HG03095 (cell line): Measurements from ENCODE around the gene SHROOM3.

Source experiments
- ATAC-seq: cut with Tn5 transposase; IDR thresholded peaks from one replicate; pipeline ENCODE4 v1.9.1; 2021; ENCODE audit warnings: moderate library complexity; ENCODE audit not compliant: unreplicated experiment

SHROOM3 gene

GRCh38 chr4:76616526-76616925, 181.5 kb downstream of the SHROOM3 start:
- ATAC-seq, result no peak

GRCh38 chr4:76620723-76621468, 185.9 kb downstream of the SHROOM3 start:
- ATAC-seq, result no peak

GRCh38 chr4:76622126-76622525, 187.1 kb downstream of the SHROOM3 start:
- ATAC-seq, result no peak

DNA sequence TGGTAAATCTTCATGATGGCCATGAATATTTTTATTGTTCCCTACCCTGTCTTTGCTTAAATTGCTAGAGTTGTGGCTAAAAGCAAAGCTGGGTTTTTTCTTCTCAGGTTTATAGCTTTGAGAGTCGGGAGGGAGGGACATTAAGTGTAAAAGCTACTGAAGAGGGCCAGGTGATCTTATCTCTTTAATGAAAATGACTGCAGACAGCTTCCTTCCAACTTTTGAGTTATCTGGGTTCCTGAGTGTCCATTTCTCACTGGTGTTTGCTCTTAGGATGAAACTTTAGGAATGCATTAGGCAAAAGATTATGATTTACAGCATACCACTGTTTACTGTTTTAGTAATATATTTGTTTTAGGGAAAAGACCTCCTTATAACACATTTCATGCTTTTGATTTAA, 187.7 kb downstream of the SHROOM3 start:
- no peak for ATAC-seq

GRCh38 chr4:76623217-76624045, 188.4 kb downstream of the SHROOM3 start:
- no peak for ATAC-seq

DNA sequence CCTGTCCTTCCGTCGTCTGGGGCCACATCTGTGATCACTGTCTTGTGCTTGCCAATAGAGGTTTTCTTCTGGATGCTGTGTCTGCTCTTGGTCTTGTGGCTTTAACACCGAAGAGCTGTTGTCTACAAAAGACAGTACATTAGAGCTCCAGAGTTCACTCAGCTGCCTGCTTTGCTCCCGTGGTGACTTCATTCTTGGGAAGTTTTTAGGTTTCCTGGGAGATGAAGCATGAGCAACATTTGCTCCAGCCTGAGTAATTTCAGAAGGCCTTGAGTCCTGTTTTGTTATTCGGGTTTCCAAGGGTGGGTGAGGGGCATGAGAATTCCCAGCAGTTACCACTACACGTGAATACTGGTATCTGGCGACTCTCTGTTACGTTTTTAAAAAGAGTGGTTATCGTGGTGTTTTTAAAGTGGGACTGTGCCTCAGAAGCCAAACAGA, 189.2 kb downstream of the SHROOM3 start:
- no peak for ATAC-seq

- no peak for ATAC-seq
Measured at GRCh38 chr4:76624931-76625715, 190.1 kb downstream of the SHROOM3 start.

DNA sequence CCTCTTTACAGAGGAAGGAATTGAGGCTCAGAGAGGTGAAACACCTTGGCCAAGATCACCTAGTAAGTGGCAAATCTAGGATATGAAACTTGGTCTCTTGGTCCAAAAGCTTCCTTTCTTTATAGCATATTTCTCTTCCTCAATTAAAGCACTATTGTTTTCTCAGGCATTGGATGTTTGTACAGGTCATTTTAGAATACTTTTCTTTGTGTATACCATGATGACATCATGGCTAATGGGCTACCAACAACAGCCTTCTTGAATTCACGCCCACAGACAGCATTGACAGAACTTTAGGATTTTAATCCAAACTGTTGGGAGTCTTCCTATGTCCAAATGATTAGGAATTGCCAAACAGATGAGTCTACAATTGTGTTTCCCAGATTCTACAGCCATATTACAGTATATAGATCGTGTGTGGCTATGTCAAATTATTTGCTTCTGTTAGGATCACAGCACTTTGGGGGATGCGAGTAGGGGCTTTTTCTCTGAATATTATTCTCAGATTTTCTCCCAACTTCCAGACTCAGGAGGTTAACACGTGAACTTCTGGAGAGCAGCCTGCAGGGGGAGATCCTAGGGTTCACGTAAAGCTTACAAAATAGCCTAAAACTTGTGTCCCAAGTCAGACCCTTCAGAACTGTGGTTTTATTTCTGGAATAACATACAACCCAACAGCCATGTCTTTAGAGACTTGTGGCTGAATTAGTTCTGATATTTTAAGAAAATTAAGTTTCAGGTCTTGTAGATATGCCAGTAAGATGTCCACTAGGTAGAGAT, 191.8 kb downstream of the SHROOM3 start:
- no peak for ATAC-seq

GRCh38 chr4:76628251-76628650, 193.2 kb downstream of the SHROOM3 start:
- ATAC-seq, result no peak

- no peak for ATAC-seq
Measured at GRCh38 chr4:76630741-76631140, 195.7 kb downstream of the SHROOM3 start.

DNA sequence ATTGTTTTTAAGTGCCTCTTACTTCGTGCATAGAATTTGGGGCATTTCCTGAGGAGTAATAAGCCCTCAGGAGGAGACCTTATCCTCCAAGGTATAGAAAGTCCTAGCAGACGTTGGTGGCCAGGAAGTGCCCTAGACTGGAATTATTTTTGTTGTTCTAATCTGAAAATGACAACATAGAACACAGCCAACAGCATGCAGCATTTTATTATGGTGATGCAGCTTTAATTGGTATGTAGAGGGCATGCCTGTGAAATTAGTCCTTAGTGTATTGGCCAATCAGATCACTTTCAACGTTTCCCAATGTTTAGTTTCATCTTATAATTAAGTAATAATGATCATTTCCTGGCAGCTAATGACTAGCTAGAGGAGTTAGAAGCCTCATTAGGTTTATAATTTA, 199.2 kb downstream of the SHROOM3 start:
- ATAC-seq, result no peak

DNA sequence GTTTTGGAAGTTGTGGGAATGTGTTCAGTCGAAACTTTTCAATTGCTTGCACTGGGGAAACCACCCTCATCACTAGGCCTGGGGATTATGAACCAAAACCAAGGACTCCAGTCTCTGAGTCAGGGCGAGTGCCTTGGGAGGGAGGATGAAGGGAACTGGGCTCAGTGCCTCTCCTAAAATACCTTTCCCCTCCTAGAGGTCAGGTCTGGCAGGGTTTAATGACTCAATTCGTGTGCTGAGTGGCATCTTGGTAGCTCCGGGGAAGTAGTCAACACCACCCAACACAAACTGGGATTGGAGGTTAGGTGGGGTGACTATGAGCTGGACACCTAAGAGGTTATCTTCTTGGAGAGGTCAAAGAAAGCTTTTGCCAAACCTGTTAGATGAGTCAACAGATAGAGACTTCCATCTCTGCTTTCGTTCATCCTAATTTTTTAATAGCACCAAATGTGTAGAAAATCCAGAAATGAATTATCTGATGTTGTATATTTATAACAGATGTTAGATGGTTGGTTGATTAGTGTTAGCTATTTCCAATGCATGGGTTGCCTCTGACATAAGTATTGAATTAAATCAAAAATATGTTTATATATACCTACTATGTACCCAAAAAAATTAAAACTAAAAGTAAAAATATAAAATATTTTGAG, 202.8 kb downstream of the SHROOM3 start:
- no peak for ATAC-seq

GRCh38 chr4:76639288-76639687, 204.3 kb downstream of the SHROOM3 start:
- no peak for ATAC-seq

DNA sequence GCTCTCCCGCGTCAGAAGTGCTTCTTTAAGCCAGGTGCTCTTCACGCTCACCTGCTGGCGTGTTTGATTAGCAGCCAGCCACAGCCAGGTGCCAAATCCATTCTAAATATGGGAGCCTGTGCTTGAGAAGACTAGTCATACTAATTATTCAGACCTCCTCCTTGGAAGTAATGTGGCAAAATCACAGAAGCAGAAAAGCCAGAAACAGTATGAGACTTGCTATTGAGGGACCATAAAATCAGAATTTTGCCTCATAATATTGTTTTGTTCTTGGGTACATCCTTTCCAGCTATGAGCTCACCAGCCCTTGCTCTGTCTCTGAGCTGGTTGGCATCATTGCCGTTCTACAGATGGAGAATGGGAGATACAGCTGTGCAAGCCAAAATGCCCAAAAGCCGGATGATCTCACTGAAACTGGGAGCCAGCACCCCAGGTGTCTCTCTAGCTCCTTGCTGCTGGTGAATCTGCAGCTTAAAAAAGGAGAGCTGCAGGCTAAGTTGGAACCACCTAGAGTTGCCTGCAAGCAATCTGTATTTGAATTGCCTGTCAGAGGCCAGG, 205.4 kb downstream of the SHROOM3 start:
- ATAC-seq, result no peak

- ATAC-seq, result no peak
Measured at GRCh38 chr4:76641351-76641750, 206.3 kb downstream of the SHROOM3 start.

DNA sequence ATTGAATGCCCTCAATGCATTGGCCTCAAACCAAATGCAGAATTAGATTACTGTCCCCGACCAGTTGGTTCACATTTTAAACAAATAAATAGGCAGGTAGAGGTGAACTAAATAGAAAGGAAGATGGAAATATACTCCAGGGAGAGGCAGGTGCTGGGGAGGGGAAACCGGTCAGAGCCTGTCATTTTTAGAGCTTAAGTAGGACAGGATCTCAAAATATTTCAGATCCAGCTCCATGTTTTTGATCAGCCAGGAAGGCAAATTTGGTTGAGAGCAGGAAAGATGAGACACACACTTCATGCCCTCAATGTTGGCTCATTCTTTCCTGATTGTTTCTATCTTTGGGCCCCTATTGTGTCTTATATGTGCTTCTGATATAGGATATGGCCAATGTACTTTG, 206.7 kb downstream of the SHROOM3 start:
- no peak for ATAC-seq

DNA sequence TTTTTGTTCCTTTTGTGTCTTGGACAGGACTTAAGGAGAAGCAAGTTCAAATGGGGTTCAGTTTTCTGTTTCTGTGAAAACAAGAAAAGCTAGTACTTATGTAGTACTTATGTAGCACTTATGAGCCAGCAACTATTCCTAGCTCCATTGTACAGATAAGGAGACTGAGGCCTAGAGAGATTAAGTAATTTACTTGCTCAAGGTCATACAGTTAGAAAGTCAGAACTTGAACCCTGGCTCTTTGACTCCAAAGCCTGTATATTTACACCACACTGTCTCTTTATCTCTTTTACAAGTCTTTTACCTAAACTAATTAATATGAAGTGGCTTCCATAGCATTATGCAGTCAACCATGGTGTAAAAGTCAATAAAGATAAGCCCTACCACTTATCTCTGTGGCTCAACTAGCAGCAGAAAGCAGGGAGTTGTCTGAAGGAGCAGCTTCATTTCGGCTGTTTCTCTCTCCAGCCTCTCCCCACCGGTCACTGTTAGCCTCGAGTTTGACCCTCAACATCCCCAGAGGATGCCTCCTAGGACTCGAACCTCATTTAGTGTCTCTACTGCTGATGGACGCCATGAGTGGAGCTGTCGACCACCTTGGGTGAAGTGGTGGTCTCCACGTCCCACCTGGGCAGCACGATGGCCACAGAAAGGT, 209.9 kb downstream of the SHROOM3 start:
- no peak for ATAC-seq

GRCh38 chr4:76649086-76649485, 214.1 kb downstream of the SHROOM3 start:
- no peak for ATAC-seq

- no peak for ATAC-seq
Measured at GRCh38 chr4:76651616-76652015, 216.6 kb downstream of the SHROOM3 start.
